Osteoblast (primary cell): ENCODE results near the gene BEND3. TPM values are rescaled to one million over a fixed set of nuclear protein-coding genes. Genes with fewer than 3 reads are reported as not detected.

Source experiments
- DNase-seq: peaks from one replicate; pipeline ENCODE4 v3.0.0; 2011; ENCODE audit warnings: low spot score, mixed read lengths; ENCODE audit not compliant: insufficient read length; ENCODE audit errors: missing footprints
- H2AFZ ChIP-seq: 2 replicates; pipeline ENCODE4 v1.6.0; 2011; ENCODE audit warnings: mild to moderate bottlenecking, low read length
- H3K27ac ChIP-seq: 2 replicates; pipeline ENCODE4 v1.5.1; 2011; ENCODE audit warnings: mild to moderate bottlenecking, low read depth, low read length, moderate library complexity
- H3K27me3 ChIP-seq: 2 replicates; pipeline ENCODE4 v1.6.0; 2012; ENCODE audit warnings: mild to moderate bottlenecking, control low read depth, inconsistent platforms, low read length, moderate library complexity; ENCODE audit not compliant: insufficient read depth
- H3K36me3 ChIP-seq: 2 replicates; pipeline ENCODE4 v1.5.1; 2011; ENCODE audit warnings: mild to moderate bottlenecking, low read length, control low read depth, moderate library complexity; ENCODE audit not compliant: insufficient read depth
- H3K4me1 ChIP-seq: 2 replicates; pipeline ENCODE4 v1.5.1; 2011; ENCODE audit warnings: mild to moderate bottlenecking, low read length, control low read depth, moderate library complexity; ENCODE audit not compliant: insufficient read depth
- H3K4me2 ChIP-seq: 2 replicates; pipeline ENCODE4 v1.6.0; 2011; ENCODE audit warnings: mild to moderate bottlenecking, low read length; ENCODE audit not compliant: insufficient read depth
- H3K4me3 ChIP-seq: fragments of 200-600 bp; sonication (generic); 3 replicates; pipeline ENCODE4 v1.5.1; 2012; ENCODE audit warnings: mild to moderate bottlenecking, low read length, inconsistent platforms; ENCODE audit not compliant: insufficient read depth
- H3K79me2 ChIP-seq: 2 replicates; pipeline ENCODE4 v1.6.0; 2012; ENCODE audit warnings: mild to moderate bottlenecking, low read length, control low read depth, inconsistent platforms; ENCODE audit not compliant: insufficient read depth
- H3K9me3 ChIP-seq: 2 replicates; pipeline ENCODE4 v1.5.1; 2011; ENCODE audit warnings: low read depth, low read length, control low read depth
- H4K20me1 ChIP-seq: 2 replicates; pipeline ENCODE4 v1.6.0; 2012; ENCODE audit warnings: mild to moderate bottlenecking, low read length, control low read depth; ENCODE audit not compliant: insufficient read depth
- total RNA-seq: library from RNA; depleted of rRNA; stranded (reverse); fragments of >200 nt; gene quantifications from 2 replicates; pipeline ENCODE4 v1.2.3, GENCODE V29; 2012
- TF ChIP-seq, protein P1 (sequence below): IDR thresholded peaks from 2 replicates; pipeline ENCODE4 v1.5.1; 2011; ENCODE audit warnings: mild to moderate bottlenecking, low read depth, low read length, moderate library complexity; ENCODE audit errors: extremely low read depth

BEND3 gene
- total RNA-seq, 1 donor: 3.6 TPM

DNA sequence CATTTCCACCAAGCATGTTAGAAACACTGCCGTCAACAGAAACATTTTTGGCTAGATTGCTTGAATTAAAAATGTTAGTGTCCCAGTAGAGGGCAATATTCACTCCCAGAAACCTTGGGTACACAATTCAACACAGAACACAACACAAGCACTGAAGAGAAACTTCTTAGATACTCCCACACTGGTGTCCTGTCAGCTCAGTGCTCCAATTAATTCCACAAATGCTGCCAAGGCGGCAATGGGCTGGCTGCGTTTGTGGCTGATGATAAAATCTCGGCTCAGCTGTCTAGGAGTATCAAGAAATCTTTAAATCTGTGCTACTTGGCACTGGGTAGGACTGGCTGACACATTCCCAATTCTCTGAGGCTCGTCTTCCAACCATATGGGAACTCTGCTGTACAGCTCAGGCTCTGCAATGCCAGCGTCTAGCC, 39.3 kb downstream of the BEND3 start:
- Histone ChIP-seq H3K27ac (no peak overlapping the region), H3K36me3 (no peaks in the 10 kb centered on the region), H4K20me1 (no peaks in the 10 kb centered on the region), H3K27me3 (no peaks in the 10 kb centered on the region), H3K9me3 (no peaks in the 10 kb centered on the region), H2AFZ (peak overlapping the region; percentile 60), H3K4me2 (peak overlapping the region; percentile 44), H3K79me2 (no peaks in the 10 kb centered on the region), H3K4me3 (no peak overlapping the region), H3K4me1 (no peaks in the 10 kb centered on the region)
- TF ChIP-seq, protein P1, sequence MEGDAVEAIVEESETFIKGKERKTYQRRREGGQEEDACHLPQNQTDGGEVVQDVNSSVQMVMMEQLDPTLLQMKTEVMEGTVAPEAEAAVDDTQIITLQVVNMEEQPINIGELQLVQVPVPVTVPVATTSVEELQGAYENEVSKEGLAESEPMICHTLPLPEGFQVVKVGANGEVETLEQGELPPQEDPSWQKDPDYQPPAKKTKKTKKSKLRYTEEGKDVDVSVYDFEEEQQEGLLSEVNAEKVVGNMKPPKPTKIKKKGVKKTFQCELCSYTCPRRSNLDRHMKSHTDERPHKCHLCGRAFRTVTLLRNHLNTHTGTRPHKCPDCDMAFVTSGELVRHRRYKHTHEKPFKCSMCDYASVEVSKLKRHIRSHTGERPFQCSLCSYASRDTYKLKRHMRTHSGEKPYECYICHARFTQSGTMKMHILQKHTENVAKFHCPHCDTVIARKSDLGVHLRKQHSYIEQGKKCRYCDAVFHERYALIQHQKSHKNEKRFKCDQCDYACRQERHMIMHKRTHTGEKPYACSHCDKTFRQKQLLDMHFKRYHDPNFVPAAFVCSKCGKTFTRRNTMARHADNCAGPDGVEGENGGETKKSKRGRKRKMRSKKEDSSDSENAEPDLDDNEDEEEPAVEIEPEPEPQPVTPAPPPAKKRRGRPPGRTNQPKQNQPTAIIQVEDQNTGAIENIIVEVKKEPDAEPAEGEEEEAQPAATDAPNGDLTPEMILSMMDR: peak; percentile 29
- DNase-seq: peak; percentile 83

DNA sequence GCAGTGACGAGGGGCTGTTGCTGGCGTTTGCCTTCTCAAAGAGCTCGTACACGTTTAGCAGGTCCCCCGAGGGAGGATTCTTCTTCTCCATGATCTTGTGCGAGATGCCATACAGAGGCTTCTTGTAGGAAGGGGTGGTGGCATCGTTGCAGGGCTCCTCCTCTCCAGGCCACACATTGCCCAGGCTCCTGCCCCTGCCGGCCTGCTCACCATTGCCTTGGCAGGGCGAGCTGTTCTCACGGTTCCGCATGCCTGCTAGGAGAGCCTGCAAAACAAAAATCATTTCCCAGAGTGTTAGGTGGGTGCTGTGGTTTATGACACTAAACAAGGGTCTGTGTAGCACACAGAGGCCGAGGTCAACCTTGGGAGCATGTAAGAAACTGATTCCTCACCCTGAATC, 44.6 kb downstream of the BEND3 start:
- Histone ChIP-seq H3K4me3 (no peak overlapping the region), H3K4me2 (no peak overlapping the region), H3K79me2 (no peaks in the 10 kb centered on the region), H3K9me3 (no peaks in the 10 kb centered on the region), H3K36me3 (no peaks in the 10 kb centered on the region), H3K4me1 (peaks cover 8% of the 10 kb centered on the region), H2AFZ (no peak overlapping the region), H4K20me1 (no peaks in the 10 kb centered on the region), H3K27me3 (no peaks in the 10 kb centered on the region), H3K27ac (no peak overlapping the region)
- TF ChIP-seq, protein P1: no peak
- DNase-seq: no peak

DNA sequence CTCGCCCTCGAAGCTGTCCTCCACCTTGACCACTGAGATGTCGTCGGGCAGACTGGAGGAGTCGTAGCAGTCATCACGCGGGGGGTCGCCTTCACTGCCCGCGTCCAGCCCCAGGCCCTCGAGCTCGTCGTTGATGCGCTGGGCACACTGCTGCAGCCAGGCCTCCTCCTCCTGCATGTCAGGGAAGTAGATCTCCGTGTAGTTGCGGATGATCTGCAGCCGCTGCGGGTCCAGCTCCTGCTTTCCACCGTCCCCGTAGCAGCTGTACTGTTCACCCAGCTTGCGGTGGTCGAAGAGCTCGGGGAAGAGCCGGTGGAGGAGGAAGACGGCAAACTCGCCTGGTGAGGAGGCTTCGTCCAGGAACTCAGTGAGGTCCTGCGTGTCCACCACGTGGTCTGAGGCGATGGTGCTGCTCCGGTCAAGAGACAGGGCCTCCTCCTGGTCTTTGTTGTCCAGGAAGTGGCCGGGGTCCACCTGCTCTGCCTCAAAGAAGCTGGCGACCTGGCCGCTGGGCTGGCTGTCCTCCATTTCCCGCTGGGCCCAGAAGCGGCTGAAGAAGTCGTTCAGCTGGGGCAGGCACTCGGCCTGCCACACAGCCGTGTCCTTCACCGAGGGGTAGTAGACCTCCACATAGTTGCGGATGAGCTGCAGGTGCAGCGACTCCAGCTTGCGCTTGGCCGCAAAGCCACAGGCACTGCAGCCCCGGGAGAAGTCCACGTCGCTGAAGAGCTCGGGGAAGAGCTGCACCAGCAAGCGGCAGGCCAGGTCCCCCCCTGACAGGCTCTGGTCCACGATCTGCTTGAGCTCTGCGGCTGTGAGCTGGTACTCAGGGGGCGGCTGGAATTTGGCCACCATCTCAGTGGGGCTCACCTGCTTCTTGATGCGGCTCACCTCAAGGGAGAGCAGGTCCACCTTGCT, 45.4 kb downstream of the BEND3 start:
- H3K4me3 ChIP-seq: no peak overlapping the region
- TF ChIP-seq, protein P1: no peak
- peaks cover 16% of the 10 kb centered on the region for H3K4me1 ChIP-seq
- no peak overlapping the region for H3K4me2 ChIP-seq
- no peaks in the 10 kb centered on the region for H3K36me3 ChIP-seq
- no peak overlapping the region for H2AFZ ChIP-seq
- DNase-seq: no peak
- H3K79me2 ChIP-seq: no peaks in the 10 kb centered on the region
- H3K27ac ChIP-seq: no peak overlapping the region
- H3K9me3 ChIP-seq: no peaks in the 10 kb centered on the region
- no peaks in the 10 kb centered on the region for H3K27me3 ChIP-seq
- no peaks in the 10 kb centered on the region for H4K20me1 ChIP-seq
